ENCODE measurements around the gene PRLHR. TPM values are rescaled to one million over a fixed set of nuclear protein-coding genes. Genes with fewer than 3 reads are reported as not detected.

Gene PRLHR
- total RNA-seq, 1 experiment from 2014 or later, result not detected

GRCh38 chr10:118541718-118542117 is 53.7 kb downstream of the PRLHR start:
- DNase-seq (ENCODE audit: low spot score), result no peak
- no peak overlapping the region for H3K4me3 Mint-ChIP-seq
- H3K27me3 Mint-ChIP-seq (ENCODE audit: low read depth), result no peaks in the 10 kb centered on the region; the same call in 1 of the 2 replicates
- ATAC-seq, result no peak
- H3K27ac Mint-ChIP-seq, result no peak overlapping the region
- POLR2A ChIA-PET, result no interaction called here
- H3K4me1 Mint-ChIP-seq, result no peaks in the 10 kb centered on the region
- CTCF ChIA-PET, result interaction anchor here (1.1 kb wide), 1 partner anchor 82 kb away, joined by 3 read pairs; no protein-coding TSS in a partner anchor
- no peaks in the 10 kb centered on the region for H3K9me3 Mint-ChIP-seq
- TF ChIP-seq RELA (CRISPR knock-in tag; IDR thresholded peaks at IDR 0.05; ENCODE audit: borderline replicate concordance), result no peak
- TF ChIP-seq ATF1 (CRISPR knock-in tag; IDR thresholded peaks at IDR 0.05), result no peak
- TF ChIP-seq, protein P1, sequence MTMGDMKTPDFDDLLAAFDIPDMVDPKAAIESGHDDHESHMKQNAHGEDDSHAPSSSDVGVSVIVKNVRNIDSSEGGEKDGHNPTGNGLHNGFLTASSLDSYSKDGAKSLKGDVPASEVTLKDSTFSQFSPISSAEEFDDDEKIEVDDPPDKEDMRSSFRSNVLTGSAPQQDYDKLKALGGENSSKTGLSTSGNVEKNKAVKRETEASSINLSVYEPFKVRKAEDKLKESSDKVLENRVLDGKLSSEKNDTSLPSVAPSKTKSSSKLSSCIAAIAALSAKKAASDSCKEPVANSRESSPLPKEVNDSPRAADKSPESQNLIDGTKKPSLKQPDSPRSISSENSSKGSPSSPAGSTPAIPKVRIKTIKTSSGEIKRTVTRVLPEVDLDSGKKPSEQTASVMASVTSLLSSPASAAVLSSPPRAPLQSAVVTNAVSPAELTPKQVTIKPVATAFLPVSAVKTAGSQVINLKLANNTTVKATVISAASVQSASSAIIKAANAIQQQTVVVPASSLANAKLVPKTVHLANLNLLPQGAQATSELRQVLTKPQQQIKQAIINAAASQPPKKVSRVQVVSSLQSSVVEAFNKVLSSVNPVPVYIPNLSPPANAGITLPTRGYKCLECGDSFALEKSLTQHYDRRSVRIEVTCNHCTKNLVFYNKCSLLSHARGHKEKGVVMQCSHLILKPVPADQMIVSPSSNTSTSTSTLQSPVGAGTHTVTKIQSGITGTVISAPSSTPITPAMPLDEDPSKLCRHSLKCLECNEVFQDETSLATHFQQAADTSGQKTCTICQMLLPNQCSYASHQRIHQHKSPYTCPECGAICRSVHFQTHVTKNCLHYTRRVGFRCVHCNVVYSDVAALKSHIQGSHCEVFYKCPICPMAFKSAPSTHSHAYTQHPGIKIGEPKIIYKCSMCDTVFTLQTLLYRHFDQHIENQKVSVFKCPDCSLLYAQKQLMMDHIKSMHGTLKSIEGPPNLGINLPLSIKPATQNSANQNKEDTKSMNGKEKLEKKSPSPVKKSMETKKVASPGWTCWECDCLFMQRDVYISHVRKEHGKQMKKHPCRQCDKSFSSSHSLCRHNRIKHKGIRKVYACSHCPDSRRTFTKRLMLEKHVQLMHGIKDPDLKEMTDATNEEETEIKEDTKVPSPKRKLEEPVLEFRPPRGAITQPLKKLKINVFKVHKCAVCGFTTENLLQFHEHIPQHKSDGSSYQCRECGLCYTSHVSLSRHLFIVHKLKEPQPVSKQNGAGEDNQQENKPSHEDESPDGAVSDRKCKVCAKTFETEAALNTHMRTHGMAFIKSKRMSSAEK (CRISPR knock-in tag; IDR thresholded peaks at IDR 0.05; ENCODE audit: borderline replicate concordance), result no peak
- no peak for TF ChIP-seq SMAD4 (CRISPR knock-in tag; IDR thresholded peaks at IDR 0.05)
- no peak for TF ChIP-seq MXD4 (CRISPR knock-in tag; IDR thresholded peaks at IDR 0.05; ENCODE audit: borderline replicate concordance)
- no peak for TF ChIP-seq ZNF512 (CRISPR knock-in tag; IDR thresholded peaks at IDR 0.05; ENCODE audit: borderline replicate concordance)
- TF ChIP-seq AR (CRISPR knock-in tag; IDR thresholded peaks at IDR 0.05), result no peak
- no peak for TF ChIP-seq ZNF317 (CRISPR knock-in tag; IDR thresholded peaks at IDR 0.05; ENCODE audit: borderline replicate concordance, low read depth)
- TF ChIP-seq ZNF219 (CRISPR knock-in tag; IDR thresholded peaks at IDR 0.05; ENCODE audit: borderline replicate concordance), result no peak
- no peak for TF ChIP-seq MYBL2 (CRISPR knock-in tag; IDR thresholded peaks at IDR 0.05)
- no peak for TF ChIP-seq OVOL2 (CRISPR knock-in tag; IDR thresholded peaks at IDR 0.05; ENCODE audit: borderline replicate concordance)
- TF ChIP-seq, protein P2, sequence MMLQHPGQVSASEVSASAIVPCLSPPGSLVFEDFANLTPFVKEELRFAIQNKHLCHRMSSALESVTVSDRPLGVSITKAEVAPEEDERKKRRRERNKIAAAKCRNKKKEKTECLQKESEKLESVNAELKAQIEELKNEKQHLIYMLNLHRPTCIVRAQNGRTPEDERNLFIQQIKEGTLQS (CRISPR knock-in tag; conservative IDR thresholded peaks at IDR 0.05), result no peak
- H3K36me3 Mint-ChIP-seq, result no peaks in the 10 kb centered on the region

Other genes starting within 250 kb of the PRLHR start
- gene CACUL1, start 159.3 kb upstream of the PRLHR start, total RNA-seq (2021), result 37.1 to 41.5 TPM (median 38.4 TPM) in 3 replicates